Measurements from ENCODE around the gene TRMT2B.
"Not testable (repeated sequence)": the region's sequence is repeated elsewhere in the genome, so short reads cannot be mapped to it uniquely, and the experiment has no call there.

Gene TRMT2B

DNA sequence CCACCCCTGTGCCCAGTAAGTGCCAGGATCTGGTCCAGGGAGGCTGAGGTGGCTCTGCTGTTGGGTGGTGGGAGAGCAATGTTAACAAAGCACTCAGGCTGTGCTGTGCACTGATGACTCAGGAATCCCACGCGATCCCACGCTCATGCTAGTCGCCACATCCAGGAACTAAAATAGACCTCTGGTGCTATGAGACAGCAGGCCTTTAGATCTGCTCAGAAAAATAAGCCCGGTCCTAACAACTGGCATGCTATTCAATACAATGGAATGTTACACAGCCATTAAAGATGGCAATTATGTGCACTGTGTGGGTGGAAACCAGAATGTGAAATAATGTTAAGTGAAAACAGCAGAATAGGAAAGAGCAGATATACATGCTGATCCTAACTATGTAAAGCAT is 56.4 kb downstream of the TRMT2B start:
- DNase-seq, result no peak

GRCh38 chrX:100994352-100995281 is 57.3 kb downstream of the TRMT2B start:
- DNase-seq, result no peak

GRCh38 chrX:100990139-100990538 is 61.8 kb downstream of the TRMT2B start:
- no peak for DNase-seq

DNA sequence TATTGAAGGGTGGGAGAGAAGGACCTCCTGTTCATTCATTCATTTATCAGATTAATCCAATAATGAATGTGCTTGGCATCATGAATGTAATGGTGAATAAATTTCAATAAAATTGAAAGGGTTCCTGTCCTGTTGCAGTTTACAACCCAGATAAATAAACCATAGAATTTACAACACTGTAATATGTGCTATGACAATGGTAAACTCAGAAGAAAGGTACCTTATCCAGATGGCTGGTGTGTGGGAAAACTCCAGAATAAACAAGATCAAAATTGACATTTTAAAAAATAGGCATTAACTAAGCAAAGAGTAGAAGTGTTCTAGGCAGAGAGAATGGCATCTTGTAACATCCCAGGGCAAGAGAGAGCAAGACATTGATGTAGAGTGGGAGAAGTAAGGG is 67.1 kb downstream of the TRMT2B start:
- no peak for DNase-seq

GRCh38 chrX:100981498-100981845 is 70.4 kb downstream of the TRMT2B start:
- DNase-seq, result not testable (repeated sequence)

GRCh38 chrX:100980608-100981497 is 71.1 kb downstream of the TRMT2B start:
- no peak for DNase-seq

DNA sequence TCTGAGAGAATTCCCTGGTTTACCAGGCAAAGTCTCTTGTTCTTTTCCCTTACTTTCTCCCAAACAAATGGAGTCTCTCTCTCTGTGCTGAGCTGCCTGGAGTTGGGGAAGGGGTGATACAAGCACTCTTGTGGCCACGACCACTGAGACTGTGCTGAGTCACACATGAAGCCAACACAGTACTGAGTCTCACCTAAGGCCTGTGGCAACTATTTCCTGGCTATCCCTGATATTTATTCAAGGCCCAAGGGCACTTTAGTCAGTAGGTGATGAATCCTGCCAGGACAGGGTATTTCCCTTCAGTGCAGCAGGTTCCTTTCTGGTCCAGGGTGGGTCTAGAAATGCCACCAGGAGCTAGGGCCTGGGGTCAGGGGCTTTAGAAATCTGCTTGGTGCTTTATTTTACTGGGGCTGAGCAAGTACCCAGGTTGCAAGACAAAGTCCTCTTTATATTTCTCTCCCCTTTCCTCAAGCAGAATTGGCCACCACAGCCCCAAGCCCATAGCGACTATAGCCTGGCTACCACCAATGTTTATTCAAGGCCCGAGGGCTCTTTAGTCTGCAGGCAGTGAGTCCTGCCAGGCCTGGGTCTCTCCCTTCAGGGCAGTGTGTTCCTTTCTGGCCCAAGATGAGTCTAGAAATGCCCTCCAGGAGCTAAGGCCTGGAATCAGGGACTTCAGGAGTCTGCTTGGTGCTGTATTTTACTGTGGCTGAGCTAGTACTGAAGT is 71.9 kb downstream of the TRMT2B start:
- DNase-seq, result no peak

GRCh38 chrX:100976211-100976610 is 75.7 kb downstream of the TRMT2B start:
- no peak for DNase-seq

GRCh38 chrX:100975212-100975611 is 76.7 kb downstream of the TRMT2B start:
- no peak for DNase-seq

- DNase-seq, result no peak
Measured at GRCh38 chrX:100973411-100973810, 78.5 kb downstream of the TRMT2B start.

DNA sequence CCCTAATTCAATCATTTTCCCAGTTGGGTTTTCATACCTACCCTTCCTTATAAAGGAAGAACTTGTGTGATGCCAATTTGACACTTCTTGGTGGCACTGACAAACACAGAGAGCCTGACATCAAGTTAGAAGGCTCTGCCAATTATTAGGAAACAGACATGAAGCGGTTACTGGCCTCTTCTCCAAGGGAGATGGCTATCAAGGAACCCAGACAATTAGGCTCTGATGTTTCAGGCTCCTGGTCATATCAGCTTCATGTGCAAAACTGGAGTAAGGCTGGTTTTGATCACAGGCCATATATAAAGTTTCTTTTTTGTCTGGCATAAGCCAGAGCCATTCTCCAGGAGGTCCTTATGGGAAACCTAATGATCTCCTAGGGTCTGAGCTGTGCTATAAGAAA is 82.0 kb downstream of the TRMT2B start:
- DNase-seq, result no peak

- DNase-seq, result no peak
Measured at GRCh38 chrX:100969408-100969807, 82.5 kb downstream of the TRMT2B start, which contains the start of gene ARL13A. Gene ARL13A, plus strand, starts transcription at chrX:100969708. Its CDS starts 3,982 bp downstream, at chrX:100973690.

DNA sequence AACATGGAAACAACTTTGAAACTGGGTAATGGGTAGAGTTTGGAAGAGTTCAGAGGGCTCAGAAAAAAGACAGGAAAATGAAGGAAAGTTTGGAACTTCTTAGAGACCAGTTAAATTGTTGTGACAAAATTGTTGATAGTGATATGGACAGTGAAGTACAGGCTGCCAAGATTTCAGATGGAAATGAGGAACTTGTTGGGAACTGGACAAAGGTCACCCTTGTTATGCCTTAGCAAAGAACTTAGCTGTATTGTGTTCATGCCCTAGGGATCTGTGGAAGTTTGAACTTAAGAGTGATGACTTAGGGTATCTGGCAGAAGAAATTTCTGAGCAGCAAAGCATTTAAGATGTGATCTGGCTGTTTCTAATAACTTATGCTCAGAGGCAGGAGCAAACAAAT is 87.5 kb downstream of the TRMT2B start:
- DNase-seq, result no peak

DNA sequence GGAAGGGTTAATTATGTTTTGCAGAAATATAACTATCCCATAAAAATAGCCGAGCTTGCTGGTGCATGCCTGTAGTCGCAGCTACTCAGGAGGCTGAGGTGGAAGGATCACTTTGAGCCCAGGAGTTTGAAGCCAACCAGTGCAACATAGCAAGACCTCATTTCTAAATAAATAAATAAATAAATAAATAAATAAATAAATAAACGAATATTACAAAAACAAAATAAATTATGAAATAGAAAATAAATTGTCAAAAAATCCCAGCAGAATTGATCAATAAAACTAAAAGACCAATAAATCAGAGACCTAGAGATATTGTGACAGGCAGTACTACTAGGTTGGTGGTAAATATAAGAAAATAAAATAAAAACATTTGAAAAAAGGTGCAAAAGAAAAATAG is 89.1 kb downstream of the TRMT2B start:
- DNase-seq, result no peak

Measured in RPMI8226 (cell line).